Type B pancreatic cell (in vitro differentiated cells): ENCODE data around the gene OR5H14. TPM values are rescaled to one million over a fixed set of nuclear protein-coding genes. Genes with fewer than 3 reads are reported as not detected.
"Not testable (repeated sequence)": the region's sequence is repeated elsewhere in the genome, so short reads cannot be mapped to it uniquely, and the experiment has no call there.

ENCODE experiments used
- DNase-seq: peaks from one replicate; pipeline ENCODE4 v3.0.0; 2021; ENCODE audit warnings: mixed read lengths; ENCODE audit not compliant: unreplicated experiment; ENCODE audit errors: extremely low spot score
- H3K27ac Mint-ChIP-seq: 2 replicates; pipeline ENCODE4 v1.8.0; 2021; ENCODE audit warnings: mild to moderate bottlenecking, mixed read lengths
- H3K27me3 Mint-ChIP-seq: 2 replicates; pipeline ENCODE4 v1.8.0; 2021; ENCODE audit warnings: mixed read lengths
- H3K36me3 Mint-ChIP-seq: 2 replicates; pipeline ENCODE4 v1.8.0; 2021; ENCODE audit warnings: mixed read lengths
- H3K4me1 Mint-ChIP-seq: one replicate; pipeline ENCODE4 v1.8.0; 2021; ENCODE audit warnings: mixed read lengths; ENCODE audit not compliant: unreplicated experiment
- H3K4me3 Mint-ChIP-seq: 2 replicates; pipeline ENCODE4 v1.8.0; 2021; ENCODE audit warnings: mild to moderate bottlenecking, mixed read lengths
- H3K9me3 Mint-ChIP-seq: 2 replicates; pipeline ENCODE4 v1.8.0; 2021; ENCODE audit warnings: mixed read lengths
- CTCF ChIP-seq: fragments of 200-600 bp; sonication (generic); conservative IDR thresholded peaks from 2 replicates; pipeline ENCODE4 v1.5.0; 2021; ENCODE audit warnings: antibody characterized with exemption, mild to moderate bottlenecking
- total RNA-seq: library from RNA; stranded (reverse); gene quantifications from 2 replicates; pipeline ENCODE4 v1.2.1, GENCODE V29; 2021; ENCODE audit warnings: low replicate concordance

OR5H14 gene
- total RNA-seq, 1 donor from 2014 or later = not detected

- Mint-ChIP-seq H3K36me3 (no peaks in the 10 kb centered on the region), H3K4me1 (no peaks in the 10 kb centered on the region), H3K4me3 (no peak overlapping the region), H3K27me3 (no peaks in the 10 kb centered on the region), H3K9me3 (no peaks in the 10 kb centered on the region), H3K27ac (no peak overlapping the region)
- no peak for DNase-seq
- TF ChIP-seq CTCF = no peak
These were observed 1.5 kb downstream of the OR5H14 start for GRCh38 chr3:98148751-98149150.

- not testable (repeated sequence) for H3K27me3 Mint-ChIP-seq, H3K9me3 Mint-ChIP-seq, H3K36me3 Mint-ChIP-seq, H3K4me3 Mint-ChIP-seq, H3K27ac Mint-ChIP-seq, H3K4me1 Mint-ChIP-seq, DNase-seq
These were observed 2.2 kb downstream of the OR5H14 start for GRCh38 chr3:98149456-98149855.

GRCh38 chr3:98151241-98151640 lies 4.0 kb downstream of the OR5H14 start:
- no peaks in the 10 kb centered on the region for H3K27me3 Mint-ChIP-seq
- no peaks in the 10 kb centered on the region for H3K9me3 Mint-ChIP-seq
- no peak for TF ChIP-seq CTCF
- H3K36me3 Mint-ChIP-seq = no peaks in the 10 kb centered on the region
- DNase-seq = no peak
- H3K27ac Mint-ChIP-seq = no peak overlapping the region
- H3K4me3 Mint-ChIP-seq = no peak overlapping the region
- H3K4me1 Mint-ChIP-seq = no peaks in the 10 kb centered on the region

GRCh38 chr3:98166396-98166795 lies 19.1 kb downstream of the OR5H14 start, which contains the start of gene OR5H15:
Gene OR5H15, plus strand, starts transcription at chr3:98166696. Its CDS starts 2,004 bp downstream, at chr3:98168700.
- Mint-ChIP-seq H3K4me1 (no peaks in the 10 kb centered on the region), H3K9me3 (no peaks in the 10 kb centered on the region), H3K4me3 (no peak within 1 kb of the TSS), H3K36me3 (no peaks in the 10 kb centered on the region), H3K27ac (no peak within 1 kb of the TSS), H3K27me3 (no peaks in the 10 kb centered on the region)
- DNase-seq = no peak
- no peak for TF ChIP-seq CTCF

GRCh38 chr3:98171071-98171470 lies 23.8 kb downstream of the OR5H14 start:
- no peak for DNase-seq
- Mint-ChIP-seq H3K4me3 (no peak overlapping the region), H3K27me3 (no peaks in the 10 kb centered on the region), H3K36me3 (no peaks in the 10 kb centered on the region), H3K27ac (no peak overlapping the region), H3K9me3 (no peaks in the 10 kb centered on the region), H3K4me1 (no peaks in the 10 kb centered on the region)
- TF ChIP-seq CTCF = no peak

- no peaks in the 10 kb centered on the region for H3K9me3 Mint-ChIP-seq
- H3K36me3 Mint-ChIP-seq = no peaks in the 10 kb centered on the region
- H3K27ac Mint-ChIP-seq = no peak overlapping the region
These were observed 25.3 kb downstream of the OR5H14 start for GRCh38 chr3:98172621-98173020.

More at GRCh38 chr3:98172621-98173020, 25.3 kb downstream of the OR5H14 start:
- Mint-ChIP-seq H3K4me3 (no peak overlapping the region), H3K4me1 (no peaks in the 10 kb centered on the region), H3K27me3 (no peaks in the 10 kb centered on the region)
- no peak for TF ChIP-seq CTCF
- no peak for DNase-seq
